ENCODE data around the gene TNFRSF1B.

The TNFRSF1B gene

DNA sequence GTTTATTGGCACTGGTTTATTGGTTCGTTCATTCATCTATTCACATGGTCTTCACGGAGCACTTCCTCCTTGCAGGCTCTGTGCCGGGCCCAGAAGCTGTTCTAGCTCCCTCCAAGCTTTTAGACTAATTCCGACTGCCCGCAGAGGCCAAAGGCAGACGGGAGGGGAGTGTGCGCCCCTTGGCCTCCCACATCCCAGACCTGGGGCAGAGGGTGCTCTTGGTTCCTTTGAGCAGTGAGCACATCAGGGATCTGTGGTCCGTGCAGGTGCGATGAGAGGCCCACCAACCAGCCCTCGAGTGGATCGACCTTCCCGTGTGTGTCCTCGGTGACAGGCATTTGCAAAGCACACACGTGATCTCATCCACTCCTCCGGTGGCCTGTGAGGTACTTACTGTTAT, 38.7 kb upstream of the TNFRSF1B start:
- Histone ChIP-seq H3K79me1 (ENCODE audit: low read depth, low read length) (no peaks in the 10 kb centered on the region), H3K4me2 (ENCODE audit: insufficient read depth, low read length, poor library complexity, severe bottlenecking) (no peak overlapping the region), H3K4me1 (ENCODE audit: control insufficient read depth in 2 of 2, insufficient read depth in 1 of 2, low read depth in 1 of 2, low read length in 2 of 2) (no peaks in the 10 kb centered on the region), H2BK12ac (ENCODE audit: low read length) (no peak overlapping the region), H3K14ac (ENCODE audit: low read length) (no peak overlapping the region), H3K9ac (ENCODE audit: low read depth, low read length, poor library complexity) (no peak overlapping the region), H2BK15ac (ENCODE audit: low read length) (no peak overlapping the region), H3K4ac (ENCODE audit: low read length) (no peak overlapping the region), H3K27me3 (ENCODE audit: control insufficient read depth in 3 of 3, insufficient read depth in 3 of 3, low read depth in 1 of 3, low read length in 3 of 3) (peaks cover 0 to 28% (median 0%) of the 10 kb centered on the region in 3 experiments), H2AFZ (ENCODE audit: low read length) (no peak overlapping the region), H2BK5ac (ENCODE audit: low read length) (no peak overlapping the region), H4K91ac (ENCODE audit: low read depth, low read length, poor library complexity) (no peak overlapping the region), H3K18ac (ENCODE audit: low read length) (no peak overlapping the region), H3K4me3 (ENCODE audit: low read length in 2 of 2) (no peak overlapping the region), H4K8ac (ENCODE audit: low read depth, low read length) (no peak overlapping the region), H3K9me3 (replicated peaks in 1 of 2; ENCODE audit: control insufficient read depth in 2 of 2, insufficient read depth in 1 of 2, low read depth in 1 of 2, low read length in 2 of 2) (no peaks in the 10 kb centered on the region), H3K36me3 (replicated peaks in 1 of 2; ENCODE audit: control insufficient read depth in 2 of 2, insufficient read depth in 2 of 2, low read length in 2 of 2) (no peaks in the 10 kb centered on the region), H3K27ac (replicated peaks; ENCODE audit: low read length) (no peak overlapping the region), H2AK5ac (ENCODE audit: low read depth, low read length) (no peak overlapping the region), H3K23ac (ENCODE audit: low read depth, low read length, poor library complexity) (no peak overlapping the region), H2BK120ac (ENCODE audit: low read depth, low read length) (no peak overlapping the region)
- no peak for DNase-seq (ENCODE audit: low spot score)
- WGBS, 2 donors (ENCODE audit: extremely low coverage in 2 of 2, insufficient read length in 2 of 2, insufficient replicate concordance in 1 of 2) = no CpG with 5 or more reads among the region's 15 CpGs

DNA sequence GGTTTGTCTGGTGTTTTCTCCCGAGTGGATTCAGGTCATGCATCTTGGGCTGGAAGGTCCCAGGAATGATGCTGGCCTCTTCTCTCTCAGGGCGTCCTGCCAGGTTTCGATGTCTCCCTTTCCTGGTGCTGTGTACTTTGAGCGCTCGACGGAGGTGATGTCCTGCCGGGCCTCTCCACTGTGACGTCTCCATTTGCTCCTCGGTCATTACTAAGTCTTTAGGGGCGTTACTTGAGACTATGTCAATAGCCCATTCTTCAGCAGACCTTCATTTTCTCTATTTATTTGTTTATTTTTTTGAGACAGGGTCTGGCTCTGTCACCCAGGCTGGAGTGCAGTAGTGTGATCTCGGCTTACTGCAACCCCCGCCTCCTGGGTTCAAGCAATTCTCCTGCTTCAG, 37.2 kb upstream of the TNFRSF1B start:
- Histone ChIP-seq H3K9ac (ENCODE audit: low read depth, low read length, poor library complexity) (no peak overlapping the region), H3K4ac (ENCODE audit: low read length) (no peak overlapping the region), H3K36me3 (replicated peaks in 1 of 2; ENCODE audit: control insufficient read depth in 2 of 2, insufficient read depth in 2 of 2, low read length in 2 of 2) (no peaks in the 10 kb centered on the region), H3K4me2 (ENCODE audit: insufficient read depth, low read length, poor library complexity, severe bottlenecking) (no peak overlapping the region), H4K91ac (ENCODE audit: low read depth, low read length, poor library complexity) (no peak overlapping the region), H3K79me1 (ENCODE audit: low read depth, low read length) (no peaks in the 10 kb centered on the region), H3K27ac (replicated peaks; ENCODE audit: low read length) (no peak overlapping the region), H2BK12ac (ENCODE audit: low read length) (no peak overlapping the region), H3K23ac (ENCODE audit: low read depth, low read length, poor library complexity) (peak overlapping the region; percentile 8), H2BK15ac (ENCODE audit: low read length) (no peak overlapping the region), H4K8ac (ENCODE audit: low read depth, low read length) (no peak overlapping the region), H3K14ac (ENCODE audit: low read length) (no peak overlapping the region), H3K18ac (ENCODE audit: low read length) (no peak overlapping the region), H3K4me3 (ENCODE audit: low read length in 2 of 2) (no peak overlapping the region), H2AK5ac (ENCODE audit: low read depth, low read length) (no peak overlapping the region), H3K27me3 (ENCODE audit: control insufficient read depth in 3 of 3, insufficient read depth in 3 of 3, low read depth in 1 of 3, low read length in 3 of 3) (peaks cover 0 to 28% (median 0%) of the 10 kb centered on the region in 3 experiments), H2BK120ac (ENCODE audit: low read depth, low read length) (no peak overlapping the region), H3K4me1 (ENCODE audit: control insufficient read depth in 2 of 2, insufficient read depth in 1 of 2, low read depth in 1 of 2, low read length in 2 of 2) (no peaks in the 10 kb centered on the region), H2BK5ac (ENCODE audit: low read length) (no peak overlapping the region), H3K9me3 (replicated peaks in 1 of 2; ENCODE audit: control insufficient read depth in 2 of 2, insufficient read depth in 1 of 2, low read depth in 1 of 2, low read length in 2 of 2) (peaks cover 0 to 3% of the 10 kb centered on the region in 2 donors), H2AFZ (ENCODE audit: low read length) (no peak overlapping the region)
- DNase-seq (ENCODE audit: low spot score) = no peak
- no CpG with 5 or more reads among the region's 12 CpGs for WGBS, 2 donors (ENCODE audit: extremely low coverage in 2 of 2, insufficient read length in 2 of 2, insufficient replicate concordance in 1 of 2)

DNA sequence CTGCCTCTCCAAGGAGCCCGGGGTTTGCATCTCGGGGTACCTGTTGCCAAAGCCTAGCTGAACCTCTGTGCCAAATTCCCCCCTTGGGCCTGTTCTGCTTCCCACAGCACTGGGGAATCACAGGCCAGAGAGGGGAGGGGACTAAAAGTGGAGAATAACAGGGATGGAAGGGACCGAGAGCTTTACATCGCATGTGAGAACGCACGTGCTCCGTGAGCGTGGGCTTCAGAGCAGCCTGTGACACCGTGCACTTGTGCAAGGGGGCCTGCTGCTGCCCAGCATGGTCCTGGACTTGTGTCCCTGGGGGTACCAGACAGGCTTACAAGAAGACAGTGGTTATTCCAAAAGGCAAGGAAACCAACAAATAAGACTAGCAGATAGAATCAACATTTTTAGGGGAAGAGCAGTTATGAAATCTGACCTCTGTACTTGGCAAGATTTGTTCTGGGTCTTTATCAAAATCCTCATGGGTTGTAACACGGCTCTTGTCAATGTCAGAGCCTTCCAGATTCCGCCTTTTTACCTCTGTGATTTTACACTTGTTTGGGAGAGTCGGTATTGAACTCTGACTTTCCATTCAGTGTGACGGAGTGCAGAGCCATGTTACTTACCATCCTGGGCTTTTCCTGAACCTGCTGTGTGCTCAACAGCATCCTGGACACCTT, 36.2 kb upstream of the TNFRSF1B start:
- H3K27me3 ChIP-seq (ENCODE audit: control insufficient read depth in 3 of 3, insufficient read depth in 3 of 3, low read depth in 1 of 3, low read length in 3 of 3) = peaks cover 0 to 23% (median 0%) of the 10 kb centered on the region in 3 experiments
- H3K79me1 ChIP-seq (ENCODE audit: low read depth, low read length) = no peaks in the 10 kb centered on the region
- no peak overlapping the region for H2AK5ac ChIP-seq (ENCODE audit: low read depth, low read length)
- H2BK12ac ChIP-seq (ENCODE audit: low read length) = no peak overlapping the region
- no peak overlapping the region for H2AFZ ChIP-seq (ENCODE audit: low read length)
- no peak overlapping the region for H2BK5ac ChIP-seq (ENCODE audit: low read length)
- H4K91ac ChIP-seq (ENCODE audit: low read depth, low read length, poor library complexity) = no peak overlapping the region
- no peak overlapping the region for H3K4me3 ChIP-seq (ENCODE audit: low read length in 2 of 2)
- H2BK120ac ChIP-seq (ENCODE audit: low read depth, low read length) = no peak overlapping the region
- H2BK15ac ChIP-seq (ENCODE audit: low read length) = no peak overlapping the region
- H3K14ac ChIP-seq (ENCODE audit: low read length) = no peak overlapping the region
- WGBS, 2 donors (ENCODE audit: extremely low coverage in 2 of 2, insufficient read length in 2 of 2, insufficient replicate concordance in 1 of 2) = no CpG with 5 or more reads among the region's 13 CpGs
- peak overlapping the region; percentile 9 for H3K18ac ChIP-seq (ENCODE audit: low read length)
- H3K4me2 ChIP-seq (ENCODE audit: insufficient read depth, low read length, poor library complexity, severe bottlenecking) = no peak overlapping the region
- peaks cover 0 to 3% of the 10 kb centered on the region in 2 donors for H3K9me3 ChIP-seq (replicated peaks in 1 of 2; ENCODE audit: control insufficient read depth in 2 of 2, insufficient read depth in 1 of 2, low read depth in 1 of 2, low read length in 2 of 2)
- DNase-seq (ENCODE audit: low spot score) = no peak
- H3K4me1 ChIP-seq (ENCODE audit: control insufficient read depth in 2 of 2, insufficient read depth in 1 of 2, low read depth in 1 of 2, low read length in 2 of 2) = no peaks in the 10 kb centered on the region
- H3K23ac ChIP-seq (ENCODE audit: low read depth, low read length, poor library complexity) = no peak overlapping the region
- H3K36me3 ChIP-seq (replicated peaks in 1 of 2; ENCODE audit: control insufficient read depth in 2 of 2, insufficient read depth in 2 of 2, low read length in 2 of 2) = no peaks in the 10 kb centered on the region
- H3K27ac ChIP-seq (replicated peaks; ENCODE audit: low read length) = no peak overlapping the region
- H3K9ac ChIP-seq (ENCODE audit: low read depth, low read length, poor library complexity) = no peak overlapping the region
- H3K4ac ChIP-seq (ENCODE audit: low read length) = no peak overlapping the region
- no peak overlapping the region for H4K8ac ChIP-seq (ENCODE audit: low read depth, low read length)

GRCh38 chr1:12132078-12132477, 34.7 kb upstream of the TNFRSF1B start:
- H2AFZ ChIP-seq (ENCODE audit: low read length) = no peak overlapping the region
- no peak overlapping the region for H2AK5ac ChIP-seq (ENCODE audit: low read depth, low read length)
- H4K91ac ChIP-seq (ENCODE audit: low read depth, low read length, poor library complexity) = no peak overlapping the region
- H3K4me1 ChIP-seq (ENCODE audit: control insufficient read depth in 2 of 2, insufficient read depth in 1 of 2, low read depth in 1 of 2, low read length in 2 of 2) = no peaks in the 10 kb centered on the region
- no peak overlapping the region for H2BK15ac ChIP-seq (ENCODE audit: low read length)
- H3K9ac ChIP-seq (ENCODE audit: low read depth, low read length, poor library complexity) = no peak overlapping the region
- H2BK12ac ChIP-seq (ENCODE audit: low read length) = no peak overlapping the region
- H3K4me3 ChIP-seq (ENCODE audit: low read length in 2 of 2) = no peak overlapping the region
- no peak overlapping the region for H3K14ac ChIP-seq (ENCODE audit: low read length)
- no peak overlapping the region for H3K4me2 ChIP-seq (ENCODE audit: insufficient read depth, low read length, poor library complexity, severe bottlenecking)
- DNase-seq (ENCODE audit: low spot score) = no peak
- no peak overlapping the region for H3K23ac ChIP-seq (ENCODE audit: low read depth, low read length, poor library complexity)
- no peak overlapping the region for H3K4ac ChIP-seq (ENCODE audit: low read length)
- no peak overlapping the region for H2BK5ac ChIP-seq (ENCODE audit: low read length)
- WGBS, 2 donors (ENCODE audit: extremely low coverage in 2 of 2, insufficient read length in 2 of 2, insufficient replicate concordance in 1 of 2) = no CpG with 5 or more reads among the region's 8 CpGs
- no peak overlapping the region for H3K27ac ChIP-seq (replicated peaks; ENCODE audit: low read length)
- no peak overlapping the region for H2BK120ac ChIP-seq (ENCODE audit: low read depth, low read length)
- no peaks in the 10 kb centered on the region for H3K79me1 ChIP-seq (ENCODE audit: low read depth, low read length)
- H3K18ac ChIP-seq (ENCODE audit: low read length) = no peak overlapping the region
- peaks cover 0 to 14% (median 0%) of the 10 kb centered on the region in 3 experiments for H3K27me3 ChIP-seq (ENCODE audit: control insufficient read depth in 3 of 3, insufficient read depth in 3 of 3, low read depth in 1 of 3, low read length in 3 of 3)
- H3K9me3 ChIP-seq (replicated peaks in 1 of 2; ENCODE audit: control insufficient read depth in 2 of 2, insufficient read depth in 1 of 2, low read depth in 1 of 2, low read length in 2 of 2) = peaks cover 0 to 3% of the 10 kb centered on the region in 2 donors
- H3K36me3 ChIP-seq (replicated peaks in 1 of 2; ENCODE audit: control insufficient read depth in 2 of 2, insufficient read depth in 2 of 2, low read length in 2 of 2) = no peaks in the 10 kb centered on the region
- H4K8ac ChIP-seq (ENCODE audit: low read depth, low read length) = no peak overlapping the region

Data from neuronal stem cell (in vitro differentiated cells).